Measurements from ENCODE around the gene SLC38A1. TPM values are rescaled to one million over a fixed set of nuclear protein-coding genes. Genes with fewer than 3 reads are reported as not detected.

The SLC38A1 gene
- total and polyA plus RNA-seq, 10 donors: 26.9 to 142 (median 92.6) TPM

DNA sequence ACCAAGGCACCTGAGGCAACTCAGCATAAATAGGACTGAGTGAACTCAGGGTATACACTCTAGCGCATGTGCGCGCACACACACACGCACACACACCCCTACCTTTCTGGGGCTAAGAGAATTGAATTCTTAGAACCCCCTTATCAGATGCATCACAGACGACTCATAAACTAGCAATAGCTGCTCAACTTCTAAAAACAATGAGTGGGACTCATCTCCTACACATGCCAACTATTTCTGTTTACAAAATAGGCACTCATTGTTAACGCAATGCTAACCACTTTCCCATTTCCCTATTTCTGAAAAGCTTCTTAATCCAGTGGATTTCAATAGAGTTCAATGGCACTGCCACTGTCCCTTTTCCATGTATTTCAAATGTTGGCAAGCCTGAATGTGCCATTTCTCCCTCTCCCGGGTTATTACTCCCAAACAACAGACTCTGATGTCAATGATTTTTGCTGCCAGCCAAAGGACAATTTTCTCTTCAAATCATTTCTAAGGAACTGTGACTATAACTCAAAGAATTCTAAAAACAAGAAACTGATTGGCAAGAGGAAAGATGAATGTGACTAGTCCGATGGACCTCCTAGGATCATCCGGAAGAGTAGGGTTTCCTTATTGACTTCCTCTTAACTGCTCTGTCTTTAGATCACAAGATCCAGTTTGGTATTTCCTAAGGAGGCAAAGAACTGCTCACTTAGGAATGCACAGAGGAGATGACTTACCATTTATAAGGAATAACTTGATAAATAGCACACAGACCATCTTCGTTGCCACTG lies 48.8 kb downstream of the SLC38A1 start:
- WGBS, 5 donors: 56 to 72% (median 62%) methylated on average over 10 of the region's 10 CpGs
- Histone ChIP-seq H3K27ac (peak overlapping the region; percentile 46 to 91 (median 84)), H3K27me3 (replicated peaks in 1 of 7) (no peaks in the 10 kb centered on the region), H3K4me1 (peaks cover 52 to 100% (median 90%) of the 10 kb centered on the region in 6 donors), H3K36me3 (peaks cover 0 to 35% (median 0%) of the 10 kb centered on the region in 6 donors), H3K4me3 (peak overlapping the region in 1 of 8 donors; percentile 38), H3K9me3 (no peaks in the 10 kb centered on the region)
- TF ChIP-seq POLR2AphosphoS5 (IDR thresholded peaks at IDR 0.05) (peak in 1 of 3 donors; percentile 46), POLR2A (IDR thresholded peaks at IDR 0.05) (no peak)
- DNase-seq: no peak
- intact Hi-C loops (cut with DNase I; ENCODE audit: low total_unique reads): no loop called here

- Histone ChIP-seq H3K9me3 (no peaks in the 10 kb centered on the region), H3K36me3 (peaks cover 0 to 27% (median 0%) of the 10 kb centered on the region in 6 donors), H3K27ac (peak overlapping the region; percentile 46 to 91 (median 84)), H3K27me3 (replicated peaks in 1 of 7) (no peaks in the 10 kb centered on the region), H3K4me1 (peaks cover 46 to 100% (median 95%) of the 10 kb centered on the region in 6 donors), H3K4me3 (peak overlapping the region in 1 of 8 donors; percentile 38)
- 74 to 90% (median 84%) methylated on average over 2 of the region's 2 CpGs for WGBS, 5 donors
- DNase-seq: no peak
- TF ChIP-seq POLR2AphosphoS5 (IDR thresholded peaks at IDR 0.05): no peak
- TF ChIP-seq CTCF (IDR thresholded peaks at IDR 0.05 in 8 of 11, conservative IDR thresholded peaks at IDR 0.05 in 3 of 11): no peak
- TF ChIP-seq POLR2A (IDR thresholded peaks at IDR 0.05): no peak
- intact Hi-C loops (cut with DNase I; ENCODE audit: low total_unique reads): no loop called here
These were observed 49.5 kb downstream of the SLC38A1 start for GRCh38 chr12:46219132-46219876.

DNA sequence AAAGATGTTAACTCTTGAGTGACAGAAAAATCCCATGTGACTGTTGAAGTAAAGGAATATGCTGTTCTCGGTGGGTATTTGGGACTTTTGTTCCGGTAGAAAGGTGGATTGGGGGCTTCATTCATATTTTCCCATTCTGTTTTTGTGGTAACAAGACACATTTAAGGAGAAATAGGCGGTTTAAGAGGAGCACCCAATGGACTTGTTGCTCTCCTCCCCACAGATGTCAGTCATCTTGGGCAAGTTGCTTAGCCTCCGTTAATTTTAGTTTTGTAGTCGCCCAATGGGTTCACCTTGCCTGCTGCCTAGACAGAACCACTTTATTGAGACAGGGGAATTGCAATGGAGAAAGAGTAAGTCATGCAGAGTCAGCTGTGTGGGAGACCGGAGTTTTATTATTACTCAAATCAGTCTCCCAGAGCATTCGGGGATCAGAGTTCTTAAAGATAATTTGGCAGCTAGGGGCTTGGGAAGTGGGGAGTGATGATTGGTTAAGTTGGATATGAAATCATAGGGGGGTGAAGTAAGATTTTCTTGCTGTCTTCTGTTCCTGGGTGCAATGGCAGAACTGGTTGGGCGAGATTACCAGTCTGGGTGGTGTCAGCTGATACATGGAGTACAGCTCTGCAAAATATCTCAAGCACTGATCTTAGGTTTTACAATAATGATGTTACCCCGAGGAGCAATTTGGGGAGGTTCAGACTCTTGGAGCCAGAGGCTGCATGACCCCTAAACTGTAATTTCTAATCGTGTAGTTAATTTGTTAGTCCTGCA lies 50.3 kb downstream of the SLC38A1 start:
- Histone ChIP-seq H3K27ac (peak overlapping the region; percentile 46 to 91 (median 84)), H3K4me3 (peak overlapping the region in 2 of 8 donors; percentile 1 to 38), H3K4me1 (peaks cover 45 to 100% (median 95%) of the 10 kb centered on the region in 6 donors), H3K9me3 (no peaks in the 10 kb centered on the region), H3K36me3 (peaks cover 0 to 22% (median 0%) of the 10 kb centered on the region in 6 donors), H3K27me3 (replicated peaks in 1 of 7) (no peaks in the 10 kb centered on the region)
- TF ChIP-seq CTCF (IDR thresholded peaks at IDR 0.05 in 8 of 11, conservative IDR thresholded peaks at IDR 0.05 in 3 of 11) (no peak), POLR2AphosphoS5 (IDR thresholded peaks at IDR 0.05) (no peak), POLR2A (IDR thresholded peaks at IDR 0.05) (no peak)
- 47 to 59% (median 57%) methylated on average over 10 of the region's 10 CpGs for WGBS, 5 donors
- DNase-seq: no peak
- intact Hi-C loops (cut with DNase I; ENCODE audit: low total_unique reads): no loop called here

- peak overlapping the region; percentile 46 to 91 (median 84) for H3K27ac ChIP-seq
- H3K9me3 ChIP-seq: no peaks in the 10 kb centered on the region
- WGBS, 5 donors: 15 to 38% (median 23%) methylated on average over 6 of the region's 6 CpGs
- intact Hi-C loops (cut with DNase I; ENCODE audit: low total_unique reads): no loop called here
- TF ChIP-seq POLR2AphosphoS5 (IDR thresholded peaks at IDR 0.05) (peak in 1 of 3 donors; percentile 74), POLR2A (IDR thresholded peaks at IDR 0.05) (no peak)
- H3K36me3 ChIP-seq: peaks cover 0 to 27% (median 0%) of the 10 kb centered on the region in 6 donors
- no peaks in the 10 kb centered on the region for H3K27me3 ChIP-seq (replicated peaks in 1 of 7)
- H3K4me1 ChIP-seq: peaks cover 48 to 100% (median 99%) of the 10 kb centered on the region in 6 donors
- H3K4me3 ChIP-seq: peak overlapping the region in 2 of 8 donors; percentile 1 to 38
- DNase-seq: no peak
These were observed 51.1 kb downstream of the SLC38A1 start for GRCh38 chr12:46217541-46218321.
